ENCODE measurements around the gene HDAC9.

Gene HDAC9

DNA sequence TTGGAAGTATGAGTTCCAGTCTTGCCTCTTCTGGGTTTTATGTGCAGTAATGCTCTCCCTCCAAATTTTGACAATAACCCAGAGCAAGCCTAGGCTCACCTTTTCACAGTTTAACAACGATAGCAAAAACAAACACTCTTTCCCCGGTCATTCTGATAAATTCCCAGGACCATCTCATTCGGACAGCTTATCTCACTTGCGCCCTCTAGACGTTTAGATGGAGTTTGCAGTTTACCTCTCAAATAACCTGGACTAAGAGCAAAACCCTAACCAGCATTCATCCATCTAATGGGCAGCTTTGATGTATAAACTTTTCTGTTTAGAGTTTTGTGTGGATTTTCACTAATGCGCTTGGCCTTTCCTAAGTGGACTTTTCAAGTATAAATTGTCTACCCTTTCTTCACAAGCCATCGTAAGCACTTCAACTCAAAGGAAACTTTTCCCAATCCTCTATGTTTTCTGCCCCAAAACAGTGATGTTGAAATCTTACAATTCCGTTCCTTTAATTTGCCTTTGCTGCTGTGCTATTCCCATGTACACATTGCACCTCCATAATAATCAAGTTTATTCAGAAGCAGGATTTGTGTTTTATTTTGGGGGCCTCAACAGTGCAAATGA is 114.9 kb downstream of the HDAC9 start:
- no peak overlapping the region for H3K9ac ChIP-seq (ENCODE audit: low read length)
- H3K4me2 ChIP-seq (ENCODE audit: low read length) = peak overlapping the region; percentile 36; the same call in 1 of the 2 replicates
- H3K4me1 ChIP-seq (ENCODE audit: low read length) = peaks cover 4% of the 10 kb centered on the region
- H3K9me3 ChIP-seq (ENCODE audit: insufficient read depth, low read length) = no peaks in the 10 kb centered on the region
- H4K20me1 ChIP-seq (ENCODE audit: insufficient read depth, low read length) = no peaks in the 10 kb centered on the region
- H3K27me3 ChIP-seq (ENCODE audit: low read depth, low read length) = no peaks in the 10 kb centered on the region
- H3K36me3 ChIP-seq (replicated peaks; ENCODE audit: low read depth, low read length) = no peaks in the 10 kb centered on the region
- H3K27ac ChIP-seq (ENCODE audit: low read length) = no peak overlapping the region
- no peak overlapping the region for H3K4me3 ChIP-seq (ENCODE audit: low read length)
- H2AFZ ChIP-seq (ENCODE audit: low read depth, low read length) = no peak overlapping the region; the same call in 1 of the 2 replicates
- TF ChIP-seq, protein P1, sequence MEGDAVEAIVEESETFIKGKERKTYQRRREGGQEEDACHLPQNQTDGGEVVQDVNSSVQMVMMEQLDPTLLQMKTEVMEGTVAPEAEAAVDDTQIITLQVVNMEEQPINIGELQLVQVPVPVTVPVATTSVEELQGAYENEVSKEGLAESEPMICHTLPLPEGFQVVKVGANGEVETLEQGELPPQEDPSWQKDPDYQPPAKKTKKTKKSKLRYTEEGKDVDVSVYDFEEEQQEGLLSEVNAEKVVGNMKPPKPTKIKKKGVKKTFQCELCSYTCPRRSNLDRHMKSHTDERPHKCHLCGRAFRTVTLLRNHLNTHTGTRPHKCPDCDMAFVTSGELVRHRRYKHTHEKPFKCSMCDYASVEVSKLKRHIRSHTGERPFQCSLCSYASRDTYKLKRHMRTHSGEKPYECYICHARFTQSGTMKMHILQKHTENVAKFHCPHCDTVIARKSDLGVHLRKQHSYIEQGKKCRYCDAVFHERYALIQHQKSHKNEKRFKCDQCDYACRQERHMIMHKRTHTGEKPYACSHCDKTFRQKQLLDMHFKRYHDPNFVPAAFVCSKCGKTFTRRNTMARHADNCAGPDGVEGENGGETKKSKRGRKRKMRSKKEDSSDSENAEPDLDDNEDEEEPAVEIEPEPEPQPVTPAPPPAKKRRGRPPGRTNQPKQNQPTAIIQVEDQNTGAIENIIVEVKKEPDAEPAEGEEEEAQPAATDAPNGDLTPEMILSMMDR (IDR thresholded peaks at IDR 0.05; ENCODE audit: low read depth, low read length) = peak; percentile 67
- no peak for TF ChIP-seq EZH2phosphoT487 (IDR thresholded peaks at IDR 0.05; ENCODE audit: low read depth)
- H3K79me2 ChIP-seq (ENCODE audit: low read length) = no peaks in the 10 kb centered on the region

DNA sequence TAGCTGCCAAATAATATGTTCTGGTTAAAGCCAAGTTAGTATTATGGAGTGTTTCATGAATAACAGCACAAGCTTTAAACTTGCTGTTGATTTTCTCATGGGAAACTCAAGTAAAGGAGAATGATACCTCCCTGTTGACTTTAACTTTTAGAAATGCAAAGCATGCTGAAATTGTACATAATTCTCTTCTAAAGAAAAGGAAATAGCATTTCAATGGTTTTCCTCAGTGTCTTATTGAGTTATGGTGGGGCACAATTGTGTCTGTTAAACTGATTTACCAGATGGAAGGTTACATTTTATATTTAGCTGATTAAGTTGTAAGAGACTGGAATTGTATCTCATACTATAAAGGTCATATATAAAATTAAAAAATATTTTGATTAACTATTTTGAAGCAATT is 119.3 kb downstream of the HDAC9 start:
- Histone ChIP-seq H3K9ac (ENCODE audit: low read length) (no peak overlapping the region), H4K20me1 (ENCODE audit: insufficient read depth, low read length) (no peaks in the 10 kb centered on the region), H3K4me3 (ENCODE audit: low read length) (no peak overlapping the region), H2AFZ (ENCODE audit: low read depth, low read length) (no peak overlapping the region), H3K27ac (ENCODE audit: low read length) (no peak overlapping the region), H3K79me2 (ENCODE audit: low read length) (no peaks in the 10 kb centered on the region), H3K36me3 (replicated peaks; ENCODE audit: low read depth, low read length) (no peaks in the 10 kb centered on the region), H3K9me3 (ENCODE audit: insufficient read depth, low read length) (no peaks in the 10 kb centered on the region), H3K4me2 (ENCODE audit: low read length) (no peak overlapping the region), H3K27me3 (ENCODE audit: low read depth, low read length) (no peaks in the 10 kb centered on the region), H3K4me1 (ENCODE audit: low read length) (peaks cover 4% of the 10 kb centered on the region)
- TF ChIP-seq EZH2phosphoT487 (IDR thresholded peaks at IDR 0.05; ENCODE audit: low read depth) = no peak
- TF ChIP-seq, protein P1 (IDR thresholded peaks at IDR 0.05; ENCODE audit: low read depth, low read length) = no peak

DNA sequence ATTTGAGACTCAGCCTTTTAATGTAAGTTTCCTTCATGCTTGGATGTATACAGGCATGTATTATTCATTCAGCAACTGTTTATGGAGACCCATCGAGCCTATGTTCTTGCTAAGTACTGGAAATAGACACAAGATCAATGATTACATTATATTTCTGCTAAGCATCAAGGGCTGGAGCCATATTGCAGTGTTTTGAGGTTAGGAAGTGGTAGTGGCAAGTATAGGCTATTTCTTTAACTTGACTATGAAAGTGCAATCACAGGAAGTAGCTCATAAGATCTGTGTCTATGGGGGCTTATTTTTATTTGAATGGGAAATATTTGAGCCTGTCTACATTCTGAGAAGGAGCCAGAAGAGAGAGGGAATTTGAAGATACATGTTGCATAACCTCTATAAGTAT is 123.8 kb downstream of the HDAC9 start:
- Histone ChIP-seq H2AFZ (ENCODE audit: low read depth, low read length) (no peak overlapping the region), H3K4me3 (ENCODE audit: low read length) (no peak overlapping the region), H3K4me2 (ENCODE audit: low read length) (no peak overlapping the region), H3K27ac (ENCODE audit: low read length) (no peak overlapping the region), H3K4me1 (ENCODE audit: low read length) (no peaks in the 10 kb centered on the region), H3K36me3 (replicated peaks; ENCODE audit: low read depth, low read length) (no peaks in the 10 kb centered on the region), H3K9me3 (ENCODE audit: insufficient read depth, low read length) (no peaks in the 10 kb centered on the region), H3K27me3 (ENCODE audit: low read depth, low read length) (no peaks in the 10 kb centered on the region), H3K9ac (ENCODE audit: low read length) (no peak overlapping the region), H4K20me1 (ENCODE audit: insufficient read depth, low read length) (no peaks in the 10 kb centered on the region), H3K79me2 (ENCODE audit: low read length) (no peaks in the 10 kb centered on the region)
- no peak for TF ChIP-seq EZH2phosphoT487 (IDR thresholded peaks at IDR 0.05; ENCODE audit: low read depth)
- TF ChIP-seq, protein P1 (IDR thresholded peaks at IDR 0.05; ENCODE audit: low read depth, low read length) = no peak

GRCh38 chr7:18623389-18623788 is 127.8 kb downstream of the HDAC9 start:
- no peak overlapping the region for H2AFZ ChIP-seq (ENCODE audit: low read depth, low read length)
- no peak overlapping the region for H3K9ac ChIP-seq (ENCODE audit: low read length)
- H3K36me3 ChIP-seq (replicated peaks; ENCODE audit: low read depth, low read length) = no peaks in the 10 kb centered on the region
- no peaks in the 10 kb centered on the region for H4K20me1 ChIP-seq (ENCODE audit: insufficient read depth, low read length)
- no peaks in the 10 kb centered on the region for H3K9me3 ChIP-seq (ENCODE audit: insufficient read depth, low read length)
- H3K4me2 ChIP-seq (ENCODE audit: low read length) = no peak overlapping the region
- H3K27me3 ChIP-seq (ENCODE audit: low read depth, low read length) = no peaks in the 10 kb centered on the region
- no peaks in the 10 kb centered on the region for H3K79me2 ChIP-seq (ENCODE audit: low read length)
- H3K4me3 ChIP-seq (ENCODE audit: low read length) = no peak overlapping the region
- H3K27ac ChIP-seq (ENCODE audit: low read length) = no peak overlapping the region
- no peaks in the 10 kb centered on the region for H3K4me1 ChIP-seq (ENCODE audit: low read length)
- no peak for TF ChIP-seq EZH2phosphoT487 (IDR thresholded peaks at IDR 0.05; ENCODE audit: low read depth)
- TF ChIP-seq, protein P1 (IDR thresholded peaks at IDR 0.05; ENCODE audit: low read depth, low read length) = no peak

All from OCI-LY3 (cell line).